H1 (cell line): ENCODE results near the gene TNFSF18. TPM values are rescaled to one million over a fixed set of nuclear protein-coding genes. Genes with fewer than 3 reads are reported as not detected.

Experiments used
- CHD7 ChIP-seq: fragments of 300-600 bp; sonication (generic); IDR thresholded peaks from 2 replicates; pipeline ENCODE4 v1.7.1; 2012; ENCODE audit warnings: low read length, moderate library complexity, mild to moderate bottlenecking, inconsistent platforms; ENCODE audit not compliant: insufficient replicate concordance
- CREB1 ChIP-seq: IDR thresholded peaks from 2 replicates; pipeline ENCODE4 v1.6.1; 2012; ENCODE audit warnings: inconsistent platforms
- POLR2AphosphoS5 ChIP-seq: IDR thresholded peaks from 2 replicates; pipeline ENCODE4 v1.6.1; 2011; ENCODE audit warnings: low read depth, low read length
- RXRA ChIP-seq: IDR thresholded peaks from 2 replicates; pipeline ENCODE4 v1.6.1; 2011; ENCODE audit warnings: low read depth, mild to moderate bottlenecking, low read length, moderate library complexity; ENCODE audit not compliant: insufficient read depth
- SP2 ChIP-seq: IDR thresholded peaks from 2 replicates; pipeline ENCODE4 v1.6.1; 2012; ENCODE audit warnings: mild to moderate bottlenecking, low read length, inconsistent platforms
- YY1 ChIP-seq: IDR thresholded peaks from 2 replicates; pipeline ENCODE4 v1.6.1; 2011; ENCODE audit warnings: low read depth, mild to moderate bottlenecking, low read length
- ZNF274 ChIP-seq: IDR thresholded peaks from 2 replicates; pipeline ENCODE4 v1.7.0; 2012; ENCODE audit warnings: low read length, borderline replicate concordance; ENCODE audit errors: extremely low read depth
- polyA plus RNA-seq, 7 experiments: library from polyadenylated mRNA; depleted of rRNA in 3 of 7; stranded (reverse) in 5 of 7; unstranded in 2 of 7; fragments of >200 nt in 5 of 7; fragments of 200-250 nt in 2 of 7; gene quantifications; 1 replicate in 5 of 7; 2 replicates in 1 of 7; 4 replicates in 1 of 7; pipeline versions ENCODE4 v1.2.1 to v1.2.3, GENCODE V29; 2011 to 2013; ENCODE audit warnings: missing spikeins in 2 of 7, mixed read lengths in 2 of 7
- total RNA-seq: library from RNA; stranded (reverse); fragmentation: NEBNext Ultra II Directional; extraction: Animal tissue kit (Norgen Biotek cat#: 25700); gene quantifications from 2 replicates; pipeline ENCODE4 v1.2.1, GENCODE V29; 2021

The TNFSF18 gene
- total and polyA plus RNA-seq, 2 of the 8 experiments (the other 6 are each of a cell fraction or from before 2014, with no cell fraction given): not detected

GRCh38 chr1:173094541-173094940 lies 43.8 kb upstream of the TNFSF18 start (continued):
- no peak for TF ChIP-seq CHD7
- TF ChIP-seq YY1: no peak
- no peak for TF ChIP-seq ZNF274
- no peak for TF ChIP-seq POLR2AphosphoS5
- TF ChIP-seq SP2: no peak
- TF ChIP-seq CREB1: no peak
- TF ChIP-seq RXRA: no peak
